GM13977 (cell line): ENCODE results near the gene LEMD3.

Experiments used
- DNase-seq: peaks from one replicate; pipeline ENCODE4 v3.0.0; 2012; ENCODE audit warnings: low spot score
- CTCF ChIP-seq: IDR thresholded peaks from 2 replicates; pipeline ENCODE4 v1.5.1; 2012; ENCODE audit warnings: mild to moderate bottlenecking, control low read depth; ENCODE audit not compliant: insufficient read depth; ENCODE audit errors: extremely low read depth, missing control alignments
- in situ Hi-C: fragments of 300-500 bp; cut with MboI; formaldehyde crosslinking; loops from one replicate; pipeline ENCODE4 v1.12.0; 2022; ENCODE audit warnings: low sequenced_read_pairs, low pct_unique_long_range_greater_than_20kb, mixed read lengths, inconsistent platforms; ENCODE audit not compliant: unreplicated experiment

The LEMD3 gene

GRCh38 chr12:65171870-65172269, 2.5 kb downstream of the LEMD3 start:
- no peak for TF ChIP-seq CTCF
- in situ Hi-C loops = loop anchor here (10.0 kb wide), 1 partner anchor 53 kb away; no protein-coding TSS in a partner anchor
- no peak for DNase-seq

GRCh38 chr12:65175385-65175784, 6.0 kb downstream of the LEMD3 start:
- in situ Hi-C loops = loop anchor here (10.0 kb wide), 1 partner anchor 49 kb away; no protein-coding TSS in a partner anchor
- TF ChIP-seq CTCF = no peak
- no peak for DNase-seq

GRCh38 chr12:65182012-65182739, 12.8 kb downstream of the LEMD3 start:
- in situ Hi-C loops = no loop called here
- no peak for TF ChIP-seq CTCF
- no peak for DNase-seq

GRCh38 chr12:65184176-65184857, 14.9 kb downstream of the LEMD3 start:
- no peak for DNase-seq
- TF ChIP-seq CTCF = no peak
- in situ Hi-C loops = no loop called here

- in situ Hi-C loops = no loop called here
- DNase-seq = no peak
- TF ChIP-seq CTCF = no peak
These were observed 15.5 kb downstream of the LEMD3 start for GRCh38 chr12:65184858-65185229.

- DNase-seq = no peak
- in situ Hi-C loops = no loop called here
- TF ChIP-seq CTCF = no peak
These were observed 18.3 kb downstream of the LEMD3 start for GRCh38 chr12:65187665-65188064.
